Smooth muscle cell (in vitro differentiated cells): ENCODE measurements around the gene DSG4. TPM values are rescaled to one million over a fixed set of nuclear protein-coding genes. Genes with fewer than 3 reads are reported as not detected.

Experiments used
- DNase-seq: peaks from one replicate; lab custom pipeline; 2025; ENCODE audit not compliant: unreplicated experiment; lab: John Stamatoyannopoulos, UW
- H2AFZ ChIP-seq: fragments of 200-600 bp; sonication (generic); 2 replicates; pipeline ENCODE4 v1.6.0; 2016; ENCODE audit warnings: antibody characterized with exemption, low read depth, mild to moderate bottlenecking
- H3F3A ChIP-seq: fragments of 200-600 bp; sonication (generic); 2 replicates; pipeline ENCODE4 v1.6.0; 2017; ENCODE audit warnings: antibody characterized with exemption, low read depth
- H3K27ac ChIP-seq: fragments of 200-600 bp; sonication (generic); 2 replicates; pipeline ENCODE4 v1.5.1; 2016; ENCODE audit warnings: low read depth, mild to moderate bottlenecking
- H3K27me3 ChIP-seq: fragments of 200-600 bp; sonication (generic); 2 replicates; pipeline ENCODE4 v1.6.1; 2016; ENCODE audit warnings: low read depth, mild to moderate bottlenecking
- H3K36me3 ChIP-seq: fragments of 200-600 bp; sonication (generic); 2 replicates; pipeline ENCODE4 v1.5.1; 2016; ENCODE audit warnings: low read depth
- H3K4me1 ChIP-seq: fragments of 200-600 bp; sonication (generic); 2 replicates; pipeline ENCODE4 v1.5.1; 2016; ENCODE audit warnings: low read depth
- H3K4me2 ChIP-seq: fragments of 200-600 bp; sonication (generic); 2 replicates; pipeline ENCODE4 v1.6.0; 2016; ENCODE audit warnings: mild to moderate bottlenecking
- H3K4me3 ChIP-seq: fragments of 200-600 bp; sonication (generic); 2 replicates; pipeline ENCODE4 v1.5.1; 2016; ENCODE audit warnings: mild to moderate bottlenecking
- H3K79me2 ChIP-seq: fragments of 200-600 bp; sonication (generic); 2 replicates; pipeline ENCODE4 v1.6.0; 2016; ENCODE audit warnings: low read depth, mild to moderate bottlenecking
- H3K9ac ChIP-seq: fragments of 200-600 bp; sonication (generic); 2 replicates; pipeline ENCODE4 v1.6.0; 2016; ENCODE audit warnings: low read depth
- H3K9me3 ChIP-seq: fragments of 200-600 bp; sonication (generic); replicated peaks from 2 replicates; pipeline ENCODE4 v1.5.1; 2016; ENCODE audit warnings: low read depth
- H4K20me1 ChIP-seq: fragments of 200-600 bp; sonication (generic); 2 replicates; pipeline ENCODE4 v1.6.0; 2016; ENCODE audit warnings: low read depth
- WGBS: methylation state at CpG from one replicate; pipeline ENCODE4 v1.1.7; 2016; ENCODE audit warnings: low lambda C conversion rate; 5-methylcytosine and 5-hydroxymethylcytosine counted together
- polyA plus RNA-seq: library from polyadenylated mRNA; unstranded; fragments of >200 nt; fragmentation: Nextera tagmentation; extraction: Ambion mirVana; gene quantifications from 2 replicates; pipeline ENCODE4 v1.2.1, GENCODE V29; 2016
- total RNA-seq: library from RNA; depleted of rRNA; stranded (reverse); fragments of >200 nt; gene quantifications from 2 replicates; pipeline ENCODE4 v1.2.3, GENCODE V29; 2014
- TF ChIP-seq, protein P1 (sequence below): fragments of 200-600 bp; sonication (generic); IDR thresholded peaks from 2 replicates; pipeline ENCODE4 v1.5.1; 2017; ENCODE audit warnings: borderline replicate concordance, mild to moderate bottlenecking, antibody characterized with exemption; ENCODE audit not compliant: insufficient read depth, poor library complexity, severe bottlenecking

Gene DSG4
- total and polyA plus RNA-seq, 2 experiments from 2014 or later = 0.94 TPM; not detected in 1

DNA sequence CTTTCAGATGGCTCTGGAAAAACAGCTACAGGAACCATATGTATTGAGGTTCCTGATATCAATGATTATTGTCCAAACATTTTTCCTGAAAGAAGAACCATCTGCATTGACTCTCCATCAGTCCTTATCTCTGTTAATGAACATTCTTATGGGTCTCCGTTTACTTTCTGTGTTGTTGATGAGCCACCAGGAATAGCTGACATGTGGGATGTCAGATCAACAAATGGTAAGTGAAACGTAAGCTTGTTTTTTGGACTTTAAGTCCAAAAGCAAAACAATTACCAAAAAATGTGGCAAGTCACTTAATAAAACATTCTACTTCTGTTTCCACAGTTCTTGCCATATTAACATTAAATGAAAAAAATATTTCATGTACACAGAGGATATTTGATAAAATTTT, 26.8 kb downstream of the DSG4 start:
- DNase-seq = no peak
- Histone ChIP-seq H3K4me1 (peaks cover 10% of the 10 kb centered on the region), H3K36me3 (no peaks in the 10 kb centered on the region), H3K4me2 (no peak overlapping the region), H3K27me3 (no peaks in the 10 kb centered on the region), H3K79me2 (no peaks in the 10 kb centered on the region), H3F3A (peaks cover 6% of the 10 kb centered on the region), H2AFZ (no peak overlapping the region), H3K4me3 (no peak overlapping the region), H3K9ac (no peak overlapping the region), H3K27ac (no peak overlapping the region), H3K9me3 (no peaks in the 10 kb centered on the region), H4K20me1 (no peaks in the 10 kb centered on the region)
- WGBS = 65% methylated on average over 2 of the region's 2 CpGs
- TF ChIP-seq, protein P1, sequence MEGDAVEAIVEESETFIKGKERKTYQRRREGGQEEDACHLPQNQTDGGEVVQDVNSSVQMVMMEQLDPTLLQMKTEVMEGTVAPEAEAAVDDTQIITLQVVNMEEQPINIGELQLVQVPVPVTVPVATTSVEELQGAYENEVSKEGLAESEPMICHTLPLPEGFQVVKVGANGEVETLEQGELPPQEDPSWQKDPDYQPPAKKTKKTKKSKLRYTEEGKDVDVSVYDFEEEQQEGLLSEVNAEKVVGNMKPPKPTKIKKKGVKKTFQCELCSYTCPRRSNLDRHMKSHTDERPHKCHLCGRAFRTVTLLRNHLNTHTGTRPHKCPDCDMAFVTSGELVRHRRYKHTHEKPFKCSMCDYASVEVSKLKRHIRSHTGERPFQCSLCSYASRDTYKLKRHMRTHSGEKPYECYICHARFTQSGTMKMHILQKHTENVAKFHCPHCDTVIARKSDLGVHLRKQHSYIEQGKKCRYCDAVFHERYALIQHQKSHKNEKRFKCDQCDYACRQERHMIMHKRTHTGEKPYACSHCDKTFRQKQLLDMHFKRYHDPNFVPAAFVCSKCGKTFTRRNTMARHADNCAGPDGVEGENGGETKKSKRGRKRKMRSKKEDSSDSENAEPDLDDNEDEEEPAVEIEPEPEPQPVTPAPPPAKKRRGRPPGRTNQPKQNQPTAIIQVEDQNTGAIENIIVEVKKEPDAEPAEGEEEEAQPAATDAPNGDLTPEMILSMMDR = no peak

DNA sequence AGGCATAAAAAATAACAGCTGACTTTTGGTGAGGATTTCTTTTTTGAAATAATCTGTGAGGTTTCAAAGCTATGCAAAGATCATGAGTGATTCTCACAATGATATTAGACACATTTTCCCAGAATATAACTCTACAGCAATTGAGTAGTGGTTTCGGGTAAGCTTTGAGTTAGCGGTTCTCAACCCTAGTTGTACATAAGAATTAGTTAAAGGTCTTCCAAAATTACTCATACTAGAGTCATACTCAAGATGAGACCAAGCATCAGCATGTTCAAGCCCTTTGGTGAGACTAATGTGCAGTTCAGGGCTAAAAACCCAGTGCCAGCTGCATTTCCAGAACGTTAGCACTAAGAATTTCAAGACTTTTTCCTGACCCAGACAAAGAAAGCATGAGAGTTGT, 31.1 kb downstream of the DSG4 start:
- no peaks in the 10 kb centered on the region for H4K20me1 ChIP-seq
- no peak for DNase-seq
- no peaks in the 10 kb centered on the region for H3K9me3 ChIP-seq
- H3K4me1 ChIP-seq = no peaks in the 10 kb centered on the region
- no peak overlapping the region for H3K4me2 ChIP-seq
- H3K36me3 ChIP-seq = no peaks in the 10 kb centered on the region
- TF ChIP-seq, protein P1 = no peak
- H3K4me3 ChIP-seq = no peak overlapping the region
- H3K9ac ChIP-seq = no peak overlapping the region
- no peaks in the 10 kb centered on the region for H3F3A ChIP-seq
- 67% methylated on average over 3 of the region's 3 CpGs for WGBS
- H3K27me3 ChIP-seq = no peaks in the 10 kb centered on the region
- no peaks in the 10 kb centered on the region for H3K79me2 ChIP-seq
- H2AFZ ChIP-seq = no peak overlapping the region
- no peak overlapping the region for H3K27ac ChIP-seq

DNA sequence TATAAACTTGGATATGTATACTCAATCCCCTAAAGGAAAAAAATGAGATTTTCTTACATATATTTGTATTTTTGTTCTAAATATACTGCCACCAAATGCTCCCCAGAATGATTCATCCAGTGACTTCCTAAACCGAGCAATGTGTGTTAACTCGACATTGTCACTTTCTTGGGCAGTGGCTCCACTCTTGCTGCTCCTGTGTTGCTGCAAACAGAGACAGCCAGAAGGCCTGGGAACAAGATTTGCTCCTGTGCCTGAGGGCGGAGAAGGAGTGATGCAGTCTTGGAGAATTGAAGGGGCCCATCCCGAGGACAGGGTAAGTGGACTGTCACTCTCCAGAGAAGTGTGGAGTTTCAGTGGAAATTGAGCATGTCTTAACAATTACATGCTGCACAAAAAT, 32.7 kb downstream of the DSG4 start:
- H3K36me3 ChIP-seq = no peaks in the 10 kb centered on the region
- no peaks in the 10 kb centered on the region for H3K27me3 ChIP-seq
- WGBS = 23% methylated on average over 4 of the region's 4 CpGs
- H4K20me1 ChIP-seq = no peaks in the 10 kb centered on the region
- H3K4me3 ChIP-seq = no peak overlapping the region
- H2AFZ ChIP-seq = peak overlapping the region; percentile 44
- peak overlapping the region; percentile 36 for H3K27ac ChIP-seq
- no peaks in the 10 kb centered on the region for H3K9me3 ChIP-seq
- TF ChIP-seq, protein P1 = no peak
- no peaks in the 10 kb centered on the region for H3K4me1 ChIP-seq
- H3F3A ChIP-seq = no peaks in the 10 kb centered on the region
- peak overlapping the region; percentile 14 for H3K4me2 ChIP-seq
- H3K79me2 ChIP-seq = no peaks in the 10 kb centered on the region
- DNase-seq = no peak
- H3K9ac ChIP-seq = no peak overlapping the region

DNA sequence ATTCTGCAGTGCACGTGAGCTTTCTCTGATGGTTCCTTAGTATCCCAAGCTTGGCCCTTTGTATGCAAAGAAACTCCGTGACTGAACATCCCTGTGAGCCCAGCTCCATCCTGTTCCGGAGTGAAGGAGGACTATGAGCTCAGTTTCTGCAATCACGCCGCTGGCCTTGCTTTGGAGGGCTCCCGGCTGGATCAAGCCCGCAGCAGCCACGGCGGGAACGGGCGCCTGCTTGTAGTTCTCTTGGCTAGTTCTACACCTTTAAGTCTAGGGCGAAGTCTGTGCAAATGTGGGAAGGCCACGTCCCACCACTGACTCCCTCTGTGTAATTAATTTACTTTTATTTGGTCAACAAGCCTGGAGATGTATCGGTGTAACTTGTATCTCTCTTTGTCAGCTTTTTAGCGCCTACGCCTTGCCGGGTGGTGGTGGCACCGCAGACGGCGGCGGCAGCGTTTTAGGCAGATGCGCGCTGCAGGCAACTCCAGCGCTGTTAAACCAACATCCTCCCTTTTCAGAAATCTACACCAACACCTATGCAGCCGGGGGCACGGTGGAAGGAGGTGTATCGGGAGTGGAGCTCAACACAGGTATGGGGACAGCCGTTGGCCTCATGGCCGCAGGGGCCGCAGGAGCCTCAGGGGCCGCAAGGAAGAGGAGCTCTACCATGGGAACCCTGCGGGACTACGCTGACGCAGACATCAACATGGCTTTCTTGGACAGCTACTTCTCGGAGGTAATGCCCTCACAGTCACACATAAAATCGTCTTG, 34.3 kb downstream of the DSG4 start:
- no peak overlapping the region for H2AFZ ChIP-seq
- no peaks in the 10 kb centered on the region for H4K20me1 ChIP-seq
- 93% methylated on average over 37 of the region's 37 CpGs for WGBS
- no peak overlapping the region for H3K27ac ChIP-seq
- H3K27me3 ChIP-seq = no peaks in the 10 kb centered on the region
- no peaks in the 10 kb centered on the region for H3F3A ChIP-seq
- H3K4me3 ChIP-seq = no peak overlapping the region
- H3K9ac ChIP-seq = no peak overlapping the region
- no peaks in the 10 kb centered on the region for H3K36me3 ChIP-seq
- H3K79me2 ChIP-seq = no peaks in the 10 kb centered on the region
- H3K9me3 ChIP-seq = no peaks in the 10 kb centered on the region
- no peak overlapping the region for H3K4me2 ChIP-seq
- DNase-seq = no peak
- H3K4me1 ChIP-seq = no peaks in the 10 kb centered on the region
- TF ChIP-seq, protein P1 = no peak
